RPMI7951 (cell line): ENCODE data around the gene HNRNPR. TPM values are rescaled to one million over a fixed set of nuclear protein-coding genes. Genes with fewer than 3 reads are reported as not detected.

Source experiments
- DNase-seq: peaks from one replicate; pipeline ENCODE4 v3.0.0-alpha.2; 2012; ENCODE audit warnings: low read depth
- total RNA-seq: library from RNA; depleted of rRNA; stranded (reverse); fragments of >200 nt; shearing (Covaris generic); gene quantifications from 2 replicates; pipeline ENCODE4 v1.2.3, GENCODE V29; 2014

The HNRNPR gene
- total RNA-seq, 1 experiment from 2014 or later, result 136 TPM

DNA sequence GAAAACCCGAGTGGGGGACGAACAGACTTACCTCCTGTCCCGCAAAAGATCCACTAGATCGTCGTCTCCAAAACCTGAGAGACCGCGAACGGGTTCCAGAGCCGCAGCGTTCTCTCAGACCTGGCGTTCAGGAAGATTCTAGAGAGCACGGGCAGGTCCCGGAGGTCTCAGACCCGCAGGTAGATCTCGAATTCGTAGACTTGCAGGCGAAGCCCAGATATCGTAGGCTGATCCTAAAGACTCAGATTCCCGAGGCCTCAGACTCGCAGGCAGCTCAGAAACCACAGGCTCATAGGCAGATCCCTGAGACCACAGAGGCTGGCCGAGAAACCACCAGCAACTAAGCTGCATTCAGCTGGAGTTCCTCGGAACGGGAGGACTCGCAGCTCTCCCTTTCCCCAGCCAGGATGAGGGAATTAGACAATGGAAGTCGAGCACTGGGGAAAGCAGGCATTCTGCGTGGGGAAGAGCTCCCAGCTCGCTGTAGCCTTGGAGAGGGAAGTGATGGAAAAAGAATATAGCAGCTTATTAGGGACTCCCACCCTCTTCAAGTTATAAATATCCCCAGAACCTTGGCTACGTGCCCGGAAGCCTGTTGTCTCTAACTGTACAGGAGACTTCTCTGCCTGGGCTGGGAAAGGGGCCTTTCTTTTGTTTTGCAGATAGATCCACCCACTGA, 25.4 kb upstream of the HNRNPR start, which contains the start of gene ZNF436:
TSS of gene ZNF436 (minus strand) at position 502 of the 679 bp plus-strand sequence. CDS start 1,831 bp downstream, outside the sequence.
- DNase-seq, result peak; percentile 89

DNA sequence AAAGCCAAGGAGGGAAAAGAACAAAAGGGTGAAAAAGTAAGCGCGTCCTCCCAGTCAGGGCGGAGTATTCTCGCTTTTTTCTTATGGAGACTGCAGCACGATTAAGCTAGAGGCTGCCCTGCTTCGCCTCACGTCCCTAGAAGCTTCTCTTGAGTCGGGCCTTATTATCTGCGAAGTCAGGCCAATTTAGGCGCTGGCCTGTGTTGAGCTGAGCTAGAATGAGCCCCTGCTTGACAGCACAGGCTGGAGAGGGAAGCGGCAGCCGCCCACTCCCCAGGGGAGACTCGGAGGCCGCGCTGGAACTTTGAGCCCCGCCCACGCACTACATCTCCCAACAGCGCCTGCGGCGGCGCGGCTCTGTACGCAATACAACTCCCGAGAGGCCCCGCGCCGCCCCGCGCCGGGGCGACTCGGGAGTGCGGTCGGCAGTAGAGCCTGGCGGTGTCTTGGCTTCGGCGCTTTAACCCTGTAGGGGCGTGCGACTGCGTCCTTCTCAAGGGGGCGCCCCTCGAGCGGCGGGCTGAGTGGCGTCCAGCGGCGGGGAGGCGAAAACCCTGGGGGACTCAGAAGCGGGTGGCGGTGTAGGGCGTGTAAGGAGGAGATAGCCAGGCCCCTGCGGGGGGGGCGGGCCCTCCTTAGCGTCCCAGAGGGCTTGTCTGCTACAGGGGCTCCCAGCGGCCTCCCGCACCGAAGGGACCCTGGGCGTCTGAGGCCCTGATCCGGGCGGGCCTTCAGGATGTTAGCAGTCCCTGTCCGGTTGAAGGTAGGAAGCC, 24.7 kb upstream of the HNRNPR start:
- peak; percentile 92 for DNase-seq

DNA sequence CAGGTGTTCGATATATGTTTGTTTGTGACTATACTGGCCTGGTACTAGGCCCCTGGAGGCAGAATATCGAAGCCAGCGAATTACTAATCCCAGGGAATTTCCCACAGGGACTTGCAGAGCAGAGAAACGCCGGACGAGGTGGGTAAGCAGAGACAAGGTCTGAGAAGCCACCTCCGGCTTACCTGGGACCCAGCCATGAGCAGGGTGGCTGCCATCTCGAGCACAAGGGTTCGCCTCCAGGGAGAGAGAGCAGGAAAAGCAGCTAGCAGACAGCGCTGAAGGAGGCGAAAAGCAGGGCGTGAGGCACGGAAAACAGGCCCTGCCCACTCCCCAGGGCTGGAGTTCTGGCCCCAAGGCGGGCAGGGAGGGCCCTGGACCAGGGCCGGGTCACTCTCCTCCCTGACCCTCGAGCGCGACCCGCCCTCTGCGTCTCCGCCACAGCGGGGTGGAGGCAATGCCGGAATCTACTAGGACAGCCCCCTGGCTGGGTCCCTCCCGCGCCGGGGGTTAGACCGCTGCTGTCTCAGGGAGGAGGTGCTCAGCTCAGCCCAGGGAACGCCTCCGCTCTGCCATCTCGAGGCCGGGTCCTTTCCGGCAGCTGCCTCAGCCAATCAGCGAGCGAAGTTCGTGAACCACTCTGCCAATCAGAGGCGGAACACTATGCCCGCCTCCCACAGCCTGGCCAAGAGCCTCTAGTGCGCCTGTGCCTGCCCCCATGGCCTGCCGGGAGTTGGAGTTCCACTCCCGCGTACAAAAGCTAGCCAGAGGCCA, 23.9 kb upstream of the HNRNPR start:
- DNase-seq, result peak; percentile 99

DNA sequence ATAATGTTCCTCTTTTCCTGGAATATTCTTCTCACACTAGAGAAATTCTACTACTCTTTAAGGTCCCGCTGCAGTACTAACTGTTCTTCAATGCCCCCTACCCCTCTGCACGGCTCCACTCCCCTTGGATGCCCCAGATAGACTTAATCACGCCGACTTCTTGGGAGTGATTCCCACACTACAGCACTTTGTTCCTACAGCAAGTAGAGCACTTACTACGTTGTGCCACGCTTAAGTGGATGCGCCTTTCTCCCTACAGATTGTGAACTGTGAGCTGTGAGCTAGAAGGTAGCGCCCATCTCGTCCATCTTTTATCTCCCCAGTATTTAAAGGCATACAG, 23.3 kb upstream of the HNRNPR start:
- no peak for DNase-seq

DNA sequence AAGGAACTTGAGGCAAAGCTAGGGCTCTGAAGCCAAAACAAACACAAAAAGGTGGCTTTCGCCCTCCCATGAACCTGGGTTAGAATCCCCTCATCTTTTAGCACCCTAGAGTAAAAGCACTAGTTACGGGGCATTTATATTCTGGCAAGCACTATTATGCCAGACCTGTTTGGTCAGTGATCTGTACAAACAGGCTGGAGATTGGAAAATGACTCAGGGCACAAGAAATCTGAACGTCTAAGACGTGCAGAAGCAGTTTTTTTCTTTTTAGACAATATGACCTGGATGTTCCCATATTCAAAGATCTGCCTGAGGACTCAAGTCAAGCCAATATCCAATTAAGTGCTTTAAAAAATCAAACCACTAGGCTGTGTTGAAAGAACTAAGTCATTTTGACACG, 22.5 kb upstream of the HNRNPR start:
- DNase-seq, result no peak

DNA sequence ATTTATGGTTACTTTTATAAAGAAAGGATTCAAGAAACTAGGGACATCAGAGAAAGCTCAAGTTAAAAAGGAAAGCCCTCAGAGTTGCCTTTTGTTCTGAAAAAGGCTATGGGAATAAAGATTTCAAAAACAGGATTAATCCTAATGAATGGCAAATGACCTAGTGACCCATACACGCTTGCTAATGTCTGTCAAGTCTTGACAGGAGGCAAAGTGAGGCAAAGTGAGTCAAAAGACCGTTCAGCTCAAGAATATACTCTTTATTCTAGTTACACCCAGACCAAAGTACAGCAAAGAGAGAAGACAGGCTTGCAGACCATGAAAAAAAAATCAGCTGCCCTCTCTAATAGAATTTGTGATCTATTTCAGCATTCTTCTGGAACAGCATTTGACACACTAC, 22.1 kb upstream of the HNRNPR start:
- DNase-seq, result no peak

DNA sequence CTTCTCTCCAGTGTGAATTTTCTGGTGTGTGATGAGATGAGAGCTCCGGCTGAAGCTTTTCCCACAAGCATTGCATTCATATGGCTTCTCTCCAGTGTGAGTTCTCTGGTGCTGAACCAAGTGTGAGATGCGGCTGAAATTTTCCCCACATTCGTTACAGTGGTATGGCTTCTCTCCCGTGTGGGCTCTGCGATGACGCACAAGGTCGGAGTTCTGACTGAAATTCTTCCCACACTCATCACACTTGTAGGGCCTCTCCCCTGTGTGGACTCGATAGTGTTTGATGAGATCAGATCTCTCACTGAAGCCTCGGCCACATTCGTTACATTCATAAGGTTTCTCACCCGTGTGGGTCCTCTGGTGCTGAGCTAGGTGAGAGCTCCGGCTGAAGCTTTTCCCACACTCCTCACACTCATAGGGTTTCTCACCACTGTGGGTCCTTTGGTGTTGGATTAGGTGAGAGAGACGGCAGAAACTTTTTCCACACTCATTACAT, 18.2 kb upstream of the HNRNPR start:
- DNase-seq, result no peak

DNA sequence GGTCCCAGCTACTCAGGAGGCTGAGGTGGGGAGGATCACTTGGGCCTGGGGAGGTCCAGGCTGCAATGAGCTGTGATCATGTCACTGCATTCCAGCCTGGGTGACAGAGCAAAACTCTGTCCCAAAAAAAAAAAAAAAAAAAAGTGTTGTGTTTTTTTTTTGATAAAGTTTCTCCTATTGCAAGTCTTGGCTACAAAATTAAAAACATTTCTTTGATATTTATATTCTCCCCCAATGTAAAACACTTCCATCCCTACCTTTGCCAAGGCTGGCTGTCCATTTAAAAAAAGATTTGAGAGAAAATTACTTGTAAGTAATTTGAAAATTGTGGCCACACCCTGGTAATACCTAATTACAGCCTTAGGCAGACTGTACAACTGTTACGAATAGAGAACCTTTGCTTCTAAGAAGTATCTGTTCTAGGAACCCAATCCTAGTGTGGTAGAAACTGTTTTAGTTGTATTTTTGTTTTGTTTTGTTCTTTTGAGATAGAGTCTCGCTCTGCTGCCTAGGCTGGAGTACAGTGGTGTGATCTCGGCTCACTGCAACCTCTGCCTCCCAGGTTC, 14.3 kb upstream of the HNRNPR start:
- no peak for DNase-seq

DNA sequence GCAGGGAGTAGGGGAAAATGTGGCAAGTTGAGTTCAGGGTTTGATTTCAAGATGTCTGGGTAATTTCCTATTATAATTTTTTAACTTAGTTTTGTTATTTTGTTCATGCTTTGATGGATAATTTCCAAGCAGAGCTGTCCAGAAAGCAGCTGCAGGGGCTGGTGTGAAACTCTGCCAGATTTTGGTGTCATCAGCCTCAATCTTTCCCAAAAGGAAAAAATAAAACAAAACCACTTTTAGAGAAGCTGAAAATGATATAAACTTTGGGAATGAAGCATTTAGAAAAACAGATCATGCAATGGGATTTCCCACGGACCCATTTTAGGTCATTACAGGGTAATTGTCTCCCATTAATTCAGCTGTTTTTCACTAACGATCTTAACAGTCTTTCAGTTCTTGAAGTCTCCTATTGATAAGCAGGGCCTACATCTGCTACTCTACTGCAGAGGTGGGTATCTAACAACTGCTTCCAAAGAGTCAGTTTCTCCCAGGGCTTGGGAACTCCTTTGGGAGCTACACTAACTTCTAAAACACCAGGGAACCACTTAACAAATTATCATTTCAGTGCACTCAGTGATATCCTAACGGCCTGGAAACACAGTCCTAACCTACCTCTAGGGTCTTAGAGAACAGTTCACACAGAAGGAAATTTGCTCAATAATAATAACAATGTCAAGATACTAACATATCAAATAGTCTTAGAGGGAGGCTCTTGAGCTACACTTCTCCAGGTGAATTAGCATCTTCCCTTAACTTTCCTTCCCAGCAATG, 13.2 kb upstream of the HNRNPR start:
- DNase-seq, result no peak

DNA sequence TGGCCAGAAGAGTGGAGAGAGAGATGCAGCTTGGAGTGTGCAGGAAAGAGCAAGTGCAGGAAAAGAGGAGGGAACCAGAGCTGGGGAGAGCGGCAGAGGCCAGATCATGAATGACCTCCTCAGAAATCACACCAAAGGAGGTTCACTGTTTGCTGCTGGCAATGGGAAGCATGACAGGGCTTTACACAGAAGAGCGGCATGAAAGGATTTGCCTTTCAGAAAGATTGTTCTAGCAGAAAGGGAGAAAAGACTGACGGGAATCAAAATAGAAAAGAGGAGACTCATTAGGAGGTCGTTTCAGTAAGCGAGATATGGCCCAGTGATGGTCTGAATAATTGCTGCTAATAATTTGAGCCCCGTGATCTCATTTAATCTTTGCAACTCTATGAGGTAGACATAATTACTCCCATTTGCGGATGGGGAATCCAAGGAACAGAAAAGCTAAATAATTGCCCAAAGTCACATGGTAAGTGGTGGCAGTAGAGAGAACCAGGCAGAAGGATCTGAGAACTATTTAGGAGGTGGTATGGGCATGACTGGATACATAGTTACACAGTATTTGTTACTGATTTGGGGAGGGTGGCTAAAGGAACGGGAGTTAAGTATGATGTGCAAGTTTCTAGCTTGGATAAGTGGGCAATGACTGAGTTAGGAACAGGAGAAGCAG, 12.5 kb upstream of the HNRNPR start:
- no peak for DNase-seq

DNA sequence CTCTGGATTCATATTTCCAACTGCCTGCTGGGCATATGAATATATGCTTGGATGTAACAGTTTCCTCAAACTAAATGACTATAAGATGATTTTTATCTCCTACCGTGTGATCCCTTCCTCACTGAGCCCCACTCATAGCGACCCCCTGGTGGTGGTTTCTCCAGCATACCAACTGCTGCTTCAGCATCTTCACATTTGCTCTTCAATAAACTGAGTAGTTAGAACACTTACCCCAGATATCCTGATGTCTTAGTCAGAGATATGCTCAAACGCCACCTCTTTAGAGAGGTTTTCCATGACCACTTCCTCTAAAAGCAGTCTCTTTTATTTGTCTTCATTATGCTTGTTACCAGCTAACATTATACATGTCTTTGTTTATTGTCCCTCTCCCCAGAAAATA, 10.2 kb upstream of the HNRNPR start:
- DNase-seq, result no peak

DNA sequence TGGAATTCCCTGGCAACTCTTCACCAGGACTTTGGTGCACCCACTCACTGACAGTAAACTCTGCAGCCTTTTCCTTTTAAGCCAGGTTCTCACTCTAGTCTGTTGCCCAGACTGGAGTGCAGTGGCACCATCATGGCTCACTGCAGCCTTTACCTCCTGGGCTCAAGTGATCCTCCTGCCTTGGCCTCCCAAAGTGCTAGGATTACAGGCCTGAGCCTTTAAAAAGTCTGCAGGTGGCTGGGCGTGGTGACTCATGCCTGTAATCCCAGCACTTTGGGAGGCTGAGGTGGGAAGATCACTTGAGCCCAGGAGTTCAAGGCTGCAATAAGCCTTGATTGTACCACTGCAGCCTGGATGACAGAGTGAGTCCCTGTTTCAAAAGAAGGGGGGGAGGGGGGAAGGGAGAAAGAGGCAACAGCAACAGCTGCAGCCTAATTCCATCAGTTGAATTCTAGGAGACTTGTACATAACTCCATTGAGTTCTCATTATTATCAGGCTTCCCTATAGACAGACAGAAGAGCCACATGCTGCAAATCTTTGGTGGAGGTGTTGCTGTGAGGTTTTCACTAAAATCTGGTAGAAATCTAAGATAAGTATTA, 8.1 kb upstream of the HNRNPR start:
- DNase-seq, result no peak

DNA sequence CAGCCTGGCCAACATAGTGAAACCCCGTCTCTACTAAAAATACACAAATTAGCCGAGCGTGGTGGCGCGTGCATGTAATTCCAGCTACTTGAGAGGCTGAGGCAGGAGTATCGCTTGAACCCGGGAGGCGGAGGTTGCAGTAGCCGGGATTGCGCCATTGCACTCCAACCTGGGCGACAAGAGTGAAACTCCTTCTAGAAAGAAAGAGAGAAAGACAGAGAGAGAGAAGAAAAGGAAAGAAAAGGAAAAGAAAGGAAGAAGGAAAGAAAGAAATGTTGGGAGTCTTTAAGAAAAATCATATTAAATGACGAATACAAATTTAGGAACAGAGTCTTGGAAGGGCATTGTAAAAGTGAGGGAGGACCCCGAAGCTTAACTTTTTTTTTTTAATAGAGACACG, 1.8 kb upstream of the HNRNPR start:
- no peak for DNase-seq

DNA sequence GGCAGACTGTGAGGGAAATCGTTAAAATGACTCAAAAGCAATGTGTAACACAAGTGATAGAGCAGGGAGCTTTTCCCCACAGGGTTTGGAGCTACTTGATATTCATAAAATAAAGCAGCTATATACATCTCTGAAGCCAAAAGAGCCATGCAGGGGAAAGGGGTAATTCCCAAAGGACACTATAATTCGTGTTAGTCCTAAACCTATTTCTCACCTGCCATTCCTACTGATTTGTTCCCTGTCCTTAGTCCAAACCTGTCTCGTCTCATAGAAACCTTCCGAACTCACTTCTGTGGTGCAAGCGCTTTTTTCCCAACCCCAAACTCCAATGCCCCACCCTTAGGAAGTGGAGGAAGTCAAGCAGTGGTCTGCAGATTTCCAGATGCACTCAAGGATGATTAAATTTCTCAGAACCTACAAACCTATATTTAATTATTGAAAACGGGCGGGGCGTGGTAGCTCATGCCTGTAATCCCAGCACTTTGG, 946 bp upstream of the HNRNPR start:
- DNase-seq, result peak; percentile 54

DNA sequence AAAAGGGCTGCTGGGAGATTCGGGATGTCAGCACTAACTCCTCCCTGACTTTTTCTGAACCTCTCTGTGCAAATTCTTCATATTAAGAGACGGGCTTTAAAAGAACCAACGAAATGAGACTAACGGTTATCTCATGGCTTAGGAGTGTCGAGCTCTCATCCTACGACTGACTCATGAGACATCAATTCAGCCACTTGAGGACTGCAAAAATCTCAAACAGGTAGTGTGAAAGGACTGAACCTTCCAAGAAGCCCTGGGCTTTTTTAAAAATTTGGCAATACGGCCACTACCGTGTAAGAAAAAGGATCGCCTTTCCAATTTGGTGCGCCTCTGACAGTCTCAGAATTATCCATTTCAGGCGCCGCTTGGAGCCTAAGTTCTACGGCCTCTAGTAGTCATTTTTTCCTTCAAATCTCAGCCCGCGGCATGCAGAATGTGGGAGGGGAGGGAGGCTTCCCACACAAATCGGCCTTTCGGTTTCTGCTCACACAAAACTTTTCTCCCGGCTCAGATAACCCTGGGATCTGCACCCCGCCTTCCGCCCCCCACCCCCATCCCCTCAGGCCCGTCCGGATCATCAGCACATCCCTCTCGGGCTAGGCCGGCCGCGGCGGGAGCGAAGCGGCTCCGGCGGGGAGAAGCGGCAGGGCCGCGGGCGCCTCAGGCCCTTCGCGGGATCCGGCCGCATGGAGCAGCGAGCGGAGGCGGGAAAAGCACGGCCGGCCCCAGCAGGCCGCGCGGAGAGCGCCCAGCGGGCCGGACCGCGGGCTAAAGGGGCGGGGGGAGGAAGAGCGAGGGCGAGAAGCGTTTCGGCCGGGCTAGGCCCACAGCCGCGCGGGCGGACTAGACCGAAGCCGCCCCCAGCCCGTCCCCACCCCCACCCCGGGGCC, 618 bp downstream of the HNRNPR start:
- peak; percentile 82 for DNase-seq

DNA sequence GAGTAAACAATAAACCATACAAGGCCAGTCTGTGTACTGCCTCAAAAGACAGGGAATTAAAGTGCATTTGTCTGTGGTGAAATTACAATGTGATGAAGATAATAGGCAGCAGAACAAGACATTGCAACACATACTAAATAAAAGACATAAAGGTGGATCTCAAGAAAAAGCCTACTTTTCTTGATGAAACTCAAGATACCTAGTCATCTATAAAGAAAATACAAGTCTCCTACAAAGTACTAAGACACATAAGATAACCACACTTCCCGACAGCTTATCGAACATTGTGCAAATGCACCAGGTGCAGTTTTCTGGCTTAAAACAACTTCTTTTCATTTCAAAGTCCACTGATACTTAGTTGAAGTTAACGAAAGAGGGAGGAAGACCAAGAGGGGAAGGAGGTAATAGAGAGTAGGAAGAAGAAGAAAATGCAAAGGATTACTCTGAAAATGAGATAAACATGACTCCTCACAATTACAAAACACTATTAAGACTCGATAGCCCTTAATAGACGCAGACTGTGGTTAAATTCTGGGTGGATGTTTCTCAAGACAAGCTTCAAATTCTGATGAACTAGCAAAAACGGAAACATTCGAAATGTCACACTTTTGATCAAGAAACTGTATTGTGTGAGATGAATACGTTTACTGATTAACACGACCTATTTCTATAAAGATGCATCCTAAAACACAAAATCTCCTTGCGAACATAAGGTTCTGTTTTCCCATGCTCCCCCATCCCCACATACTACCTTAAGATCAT, 2.0 kb downstream of the HNRNPR start:
- no peak for DNase-seq

DNA sequence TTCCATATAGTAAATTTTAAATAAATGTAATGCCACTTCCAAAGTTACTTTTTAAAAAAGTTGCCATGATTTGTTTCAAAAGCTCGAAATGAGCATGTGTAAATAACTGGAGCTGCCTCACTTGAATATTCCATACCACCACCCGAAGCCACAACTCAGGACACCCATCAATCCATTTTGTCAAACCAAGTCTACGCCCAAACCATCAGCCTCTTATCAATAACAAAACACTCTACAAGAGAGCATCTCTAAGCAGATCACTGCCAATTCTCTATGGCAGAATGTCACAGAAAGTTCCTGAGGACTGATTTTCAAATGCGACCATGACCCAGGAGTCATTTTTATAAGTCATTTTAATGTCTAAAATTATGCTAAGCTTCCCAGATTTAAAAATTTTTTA, 4.5 kb downstream of the HNRNPR start:
- no peak for DNase-seq

DNA sequence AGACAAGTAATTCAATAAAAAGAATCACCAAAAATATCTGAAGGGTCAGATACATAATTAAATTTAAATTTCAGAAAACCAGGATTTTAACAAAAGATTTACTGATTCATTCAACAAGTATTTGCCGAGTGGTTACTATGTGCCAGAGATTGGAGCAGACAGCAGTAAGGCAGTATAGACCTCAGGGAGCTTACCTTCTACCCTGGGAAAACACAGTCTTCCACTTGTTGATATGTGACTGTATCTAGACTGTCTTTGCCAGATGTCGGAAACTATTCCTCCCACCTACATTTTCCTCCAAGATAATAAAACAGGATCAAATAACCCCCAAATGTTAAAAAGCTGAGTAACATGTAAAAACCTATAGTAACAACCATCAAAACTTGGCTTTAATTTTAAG, 6.2 kb downstream of the HNRNPR start:
- DNase-seq, result no peak
